Anterior cingulate cortex (tissue), 58 donors: ENCODE data around the gene EPHB1.
"Not testable (repeated sequence)": the region's sequence is repeated elsewhere in the genome, so short reads cannot be mapped to it uniquely, and the experiment has no call there.

Source experiments
- DNase-seq, 58 donors: peaks; one replicate each; lab custom pipeline; 2025; lab: John Stamatoyannopoulos, UW

Gene EPHB1

DNA sequence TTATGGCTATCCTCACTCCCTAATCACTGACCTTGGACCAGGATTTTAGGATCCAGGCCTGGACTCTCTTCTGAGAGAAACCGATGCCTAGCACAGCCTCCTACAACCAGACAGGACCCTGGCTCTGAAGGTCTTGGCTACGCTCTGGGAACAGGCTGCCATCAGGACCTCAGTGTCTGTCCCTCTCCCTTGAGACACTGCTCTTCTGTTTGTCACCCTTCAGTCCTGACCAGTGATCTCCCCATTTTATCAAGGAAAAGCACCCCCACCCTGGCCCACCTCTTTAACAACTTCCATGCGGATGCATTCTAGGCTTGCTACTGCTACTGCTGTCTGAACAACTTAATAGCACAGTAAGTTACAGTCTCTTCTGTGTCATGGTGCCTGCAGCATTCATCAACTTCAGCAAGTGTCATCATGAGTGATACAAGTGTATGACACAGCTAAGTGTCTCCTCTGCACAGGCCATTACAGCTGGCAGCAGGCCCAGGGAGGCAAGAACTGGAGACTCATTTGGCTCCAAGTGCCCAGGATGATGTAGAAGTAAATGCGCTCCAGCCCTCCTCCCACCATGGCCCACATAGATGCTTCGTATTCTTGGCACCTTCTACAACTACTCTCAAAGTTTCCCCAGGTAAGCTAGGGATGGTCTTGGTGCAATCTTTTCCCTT, 302.4 kb downstream of the EPHB1 start:
- DNase-seq: no peak

GRCh38 chr3:135099734-135100355, 304.8 kb downstream of the EPHB1 start:
- DNase-seq: no peak

GRCh38 chr3:135100366-135100765, 305.3 kb downstream of the EPHB1 start:
- DNase-seq: no peak

- no peak for DNase-seq
These were observed 308.9 kb downstream of the EPHB1 start for GRCh38 chr3:135103917-135104316.

DNA sequence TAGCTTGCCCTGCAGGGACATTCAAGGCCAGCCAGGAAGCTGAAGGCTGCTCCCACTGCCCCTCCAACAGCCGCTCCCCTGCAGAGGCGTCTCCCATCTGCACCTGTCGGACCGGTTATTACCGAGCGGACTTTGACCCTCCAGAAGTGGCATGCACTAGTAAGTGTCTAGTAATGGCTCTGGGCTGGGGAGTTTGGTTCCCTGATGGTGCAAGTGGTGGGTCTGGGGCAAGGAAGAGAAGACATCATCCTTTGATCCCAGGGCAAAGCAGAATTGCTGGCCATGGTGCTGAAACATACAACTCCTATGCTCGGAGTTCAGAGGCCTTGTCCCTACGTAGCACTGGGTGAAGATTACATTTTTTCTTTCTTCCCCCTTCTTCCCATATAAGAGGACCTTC, 311.4 kb downstream of the EPHB1 start:
- no peak for DNase-seq

DNA sequence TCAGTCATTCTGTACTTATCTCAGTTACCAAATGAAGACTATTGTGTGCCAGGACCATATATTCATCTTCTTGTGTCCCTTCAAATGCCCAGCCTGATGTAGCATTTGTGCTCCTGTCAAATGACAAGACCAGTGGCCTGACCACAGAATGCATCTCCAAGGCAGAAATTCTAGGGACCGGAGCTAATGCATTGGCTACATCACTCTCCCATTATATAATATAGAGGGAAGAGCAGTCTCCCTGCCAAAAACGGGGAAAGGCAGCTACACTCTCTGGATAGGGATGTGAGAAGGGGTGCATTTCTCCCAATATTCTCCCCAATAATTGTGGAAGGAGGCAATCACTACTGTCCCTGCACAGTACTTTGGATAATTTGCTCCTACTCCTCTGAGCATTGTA, 312.0 kb downstream of the EPHB1 start:
- no peak for DNase-seq

DNA sequence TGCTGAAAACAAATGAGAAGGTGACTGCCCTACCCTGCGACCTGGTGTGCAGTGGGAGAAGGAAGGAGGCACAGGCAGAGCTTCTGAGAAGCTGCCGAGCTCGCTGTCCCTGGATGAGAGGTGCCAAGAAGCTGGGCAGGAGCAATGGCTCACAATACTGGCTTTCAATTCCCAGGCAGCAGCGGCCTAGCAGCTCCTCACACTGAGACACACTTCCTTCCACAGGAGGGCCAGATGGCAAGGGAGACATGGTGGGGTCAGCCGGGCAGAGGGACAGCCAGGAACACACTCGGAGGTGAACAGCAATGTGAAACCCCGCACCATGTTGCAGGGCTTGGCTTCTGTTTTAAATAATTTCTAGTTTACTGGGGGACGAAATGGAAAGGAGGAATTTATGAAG, 314.6 kb downstream of the EPHB1 start:
- DNase-seq: peak in 8 of 58 donors; percentile 1 to 15 (median 6)

DNA sequence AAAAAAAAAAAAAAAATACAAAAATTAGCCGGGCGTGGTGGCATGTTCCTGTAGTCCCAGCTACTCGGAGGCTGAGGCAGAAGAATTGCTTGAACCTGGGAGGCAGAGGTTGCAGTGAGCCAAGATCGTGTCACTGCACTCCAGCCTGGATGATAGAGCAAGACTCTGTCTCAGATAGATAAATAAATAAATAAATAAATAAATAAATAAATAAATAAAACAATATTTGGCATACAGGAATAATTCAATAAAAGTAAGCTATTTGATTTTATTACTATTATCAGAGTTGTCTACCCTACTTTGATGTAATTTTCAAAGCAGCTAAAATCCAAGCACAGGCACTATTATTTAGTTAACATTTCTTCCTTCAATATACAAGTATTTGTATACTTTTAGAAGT, 319.5 kb downstream of the EPHB1 start:
- not testable (repeated sequence) for DNase-seq

DNA sequence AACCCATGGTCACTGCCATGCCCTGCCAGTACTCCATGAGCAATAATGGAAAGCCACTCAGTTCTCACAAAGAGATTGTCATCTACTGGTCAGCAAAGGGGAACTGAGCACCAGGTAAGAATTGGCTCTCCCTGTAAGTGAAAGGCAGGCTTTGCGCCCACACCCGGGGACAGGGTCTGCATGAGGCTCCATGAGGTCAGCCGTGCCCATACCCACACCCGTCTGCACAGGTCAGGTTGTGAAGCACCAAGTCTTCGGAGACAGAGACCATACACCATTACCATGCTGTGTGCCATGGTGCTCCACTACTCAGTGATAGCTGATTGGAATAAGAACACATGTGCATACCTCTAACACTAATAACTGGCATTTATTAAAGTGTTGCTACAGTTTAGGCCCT, 322.9 kb downstream of the EPHB1 start:
- no peak for DNase-seq

GRCh38 chr3:135118792-135119191, 323.7 kb downstream of the EPHB1 start:
- no peak for DNase-seq

- DNase-seq: no peak
These were observed 330.2 kb downstream of the EPHB1 start for GRCh38 chr3:135125171-135125801.

DNA sequence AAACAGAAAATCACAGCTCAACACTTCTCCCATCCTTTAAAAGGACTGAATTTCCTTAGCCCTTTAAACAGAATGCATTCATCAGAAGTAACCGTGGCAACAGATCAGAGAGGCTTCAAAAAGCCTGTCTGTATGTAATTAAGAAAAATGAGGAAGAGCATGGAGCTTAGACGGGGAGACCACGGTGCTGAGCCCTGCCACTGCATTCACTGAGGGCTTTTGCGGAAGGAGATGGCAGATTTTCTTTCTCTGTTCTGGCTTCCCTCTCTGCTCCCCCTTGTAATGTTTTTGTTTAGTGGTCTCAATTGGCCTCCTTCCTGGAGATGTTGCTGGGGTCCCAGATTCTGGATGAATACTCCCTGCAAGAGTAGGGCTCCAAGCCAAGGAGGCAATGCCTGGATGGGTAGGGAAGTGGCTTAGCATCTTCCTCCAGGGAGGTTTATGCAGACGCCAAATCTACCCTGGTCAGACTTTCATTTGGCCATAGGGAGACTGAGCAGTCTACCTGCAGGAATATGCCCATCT, 332.9 kb downstream of the EPHB1 start:
- DNase-seq: no peak

DNA sequence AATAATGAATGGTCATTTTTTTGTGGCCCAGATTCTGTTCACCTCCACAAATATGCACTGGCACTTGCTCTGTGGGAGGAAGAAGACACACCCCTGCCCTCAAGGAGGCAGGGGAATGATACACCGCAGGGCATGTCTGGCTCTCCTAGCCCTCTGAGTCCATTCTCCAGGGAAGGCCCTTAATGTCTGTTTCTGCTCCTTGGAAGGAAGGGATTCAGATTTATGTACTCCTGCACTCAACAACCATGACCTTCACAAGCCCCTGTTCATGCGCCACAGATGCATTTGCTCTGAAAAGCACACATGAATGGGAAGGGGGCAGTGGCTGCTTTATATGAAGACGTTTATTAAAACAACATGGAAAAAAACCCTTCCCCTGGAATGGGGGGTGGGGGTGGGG, 333.8 kb downstream of the EPHB1 start:
- DNase-seq: no peak

GRCh38 chr3:135131290-135131689, 336.2 kb downstream of the EPHB1 start:
- no peak for DNase-seq

GRCh38 chr3:135133905-135134683, 339.0 kb downstream of the EPHB1 start:
- DNase-seq: peak in 1 of 58 donors; percentile 15

DNA sequence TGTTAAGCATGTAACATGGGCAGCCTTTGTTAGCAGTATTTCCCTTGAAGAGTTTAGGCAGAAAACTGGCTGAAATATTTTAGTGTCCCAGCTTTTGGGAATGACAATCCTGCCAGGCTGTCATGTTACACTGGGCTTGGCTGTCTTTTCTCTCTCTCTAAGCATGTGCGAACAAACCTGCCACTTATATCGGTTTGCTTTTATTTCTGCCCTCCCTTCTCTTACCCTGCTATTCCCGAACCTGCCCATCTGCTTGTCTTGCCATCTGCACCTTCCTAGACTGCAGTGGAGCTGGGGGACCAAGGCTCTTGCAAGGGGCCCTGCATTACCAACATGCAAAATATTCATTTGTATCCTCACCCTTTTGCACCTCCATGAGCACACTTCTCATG, 339.6 kb downstream of the EPHB1 start:
- no peak for DNase-seq

- DNase-seq: no peak
These were observed 340.4 kb downstream of the EPHB1 start for GRCh38 chr3:135135445-135135844.

GRCh38 chr3:135136361-135137100, 341.5 kb downstream of the EPHB1 start:
- no peak for DNase-seq

DNA sequence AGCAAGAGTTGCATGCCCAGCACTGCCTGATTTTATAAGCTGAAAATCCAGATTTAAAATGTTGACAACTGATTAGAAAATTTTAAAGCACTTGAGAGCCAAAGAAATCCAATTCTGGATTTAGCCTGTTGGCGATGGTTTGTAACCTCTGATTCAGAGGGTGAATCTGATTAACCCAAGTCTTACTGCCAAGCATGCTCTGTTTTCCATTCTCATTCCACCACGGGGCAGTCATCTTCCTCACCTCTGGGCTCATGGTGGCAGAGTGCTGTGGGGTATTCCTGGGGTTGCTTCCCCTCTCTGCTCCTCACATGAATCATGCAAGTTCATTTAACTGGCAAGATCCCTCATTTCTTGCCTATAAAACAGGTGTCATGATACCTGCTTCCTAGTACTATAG, 342.2 kb downstream of the EPHB1 start:
- no peak for DNase-seq

- no peak for DNase-seq
These were observed 343.7 kb downstream of the EPHB1 start for GRCh38 chr3:135138776-135139175.
